ENCODE data around the gene TAX1BP3.

Gene TAX1BP3

GRCh38 chr17:3679531-3680126, 11.3 kb upstream of the TAX1BP3 start:
- H3K36me3 ChIP-seq (ENCODE audit: insufficient read depth, low read length), result peaks cover 5% of the 10 kb centered on the region; the same call in 1 of the 2 replicates
- H4K20me1 ChIP-seq (ENCODE audit: insufficient read depth, low read length, poor library complexity, severe bottlenecking), result no peaks in the 10 kb centered on the region
- H3K9me2 ChIP-seq (replicated peaks; ENCODE audit: low read depth, low read length), result no peaks in the 10 kb centered on the region
- H3K9ac ChIP-seq (ENCODE audit: low read depth, low read length, poor library complexity, severe bottlenecking), result no peak overlapping the region
- no peaks in the 10 kb centered on the region for H3F3A ChIP-seq (ENCODE audit: low read depth)
- no peak for TF ChIP-seq EZH2phosphoT487 (IDR thresholded peaks at IDR 0.05; ENCODE audit: borderline replicate concordance)
- TF ChIP-seq CTCF (conservative IDR thresholded peaks at IDR 0.05; ENCODE audit: low read length), result no peak
- H3K4me2 ChIP-seq (ENCODE audit: low read depth, low read length, poor library complexity, severe bottlenecking), result no peak overlapping the region
- no peaks in the 10 kb centered on the region for H3K4me1 ChIP-seq (ENCODE audit: insufficient read depth, low read length, poor library complexity, severe bottlenecking)
- no peak overlapping the region for H3K4me3 ChIP-seq (ENCODE audit: low read length, poor library complexity, severe bottlenecking)
- H3K79me2 ChIP-seq (ENCODE audit: insufficient read depth, low read length), result no peaks in the 10 kb centered on the region
- no peak overlapping the region for H2AFZ ChIP-seq (ENCODE audit: low read length)
- H3K27me3 ChIP-seq (ENCODE audit: insufficient read depth, low read length, poor library complexity, severe bottlenecking), result no peaks in the 10 kb centered on the region
- no peaks in the 10 kb centered on the region for H3K9me3 ChIP-seq (ENCODE audit: insufficient read depth, low read depth, low read length)

GRCh38 chr17:3678821-3679530, 10.6 kb upstream of the TAX1BP3 start:
- Histone ChIP-seq H3K79me2 (ENCODE audit: insufficient read depth, low read length) (no peaks in the 10 kb centered on the region), H3K9ac (ENCODE audit: low read depth, low read length, poor library complexity, severe bottlenecking) (no peak overlapping the region), H3K9me3 (ENCODE audit: insufficient read depth, low read depth, low read length) (no peaks in the 10 kb centered on the region), H3K4me2 (ENCODE audit: low read depth, low read length, poor library complexity, severe bottlenecking) (no peak overlapping the region), H3F3A (ENCODE audit: low read depth) (no peaks in the 10 kb centered on the region), H3K27me3 (ENCODE audit: insufficient read depth, low read length, poor library complexity, severe bottlenecking) (no peaks in the 10 kb centered on the region), H4K20me1 (ENCODE audit: insufficient read depth, low read length, poor library complexity, severe bottlenecking) (no peaks in the 10 kb centered on the region), H2AFZ (ENCODE audit: low read length) (no peak overlapping the region), H3K36me3 (ENCODE audit: insufficient read depth, low read length) (peaks cover 5% of the 10 kb centered on the region; the same call in 1 of the 2 replicates), H3K4me3 (ENCODE audit: low read length, poor library complexity, severe bottlenecking) (no peak overlapping the region), H3K4me1 (ENCODE audit: insufficient read depth, low read length, poor library complexity, severe bottlenecking) (no peaks in the 10 kb centered on the region), H3K9me2 (replicated peaks; ENCODE audit: low read depth, low read length) (no peaks in the 10 kb centered on the region)
- TF ChIP-seq EZH2phosphoT487 (IDR thresholded peaks at IDR 0.05; ENCODE audit: borderline replicate concordance) (no peak), CTCF (conservative IDR thresholded peaks at IDR 0.05; ENCODE audit: low read length) (no peak)

- H2AFZ ChIP-seq (ENCODE audit: low read length), result no peak overlapping the region
Measured at GRCh38 chr17:3678095-3678820, 9.9 kb upstream of the TAX1BP3 start.

More at GRCh38 chr17:3678095-3678820, 9.9 kb upstream of the TAX1BP3 start:
- H3K4me3 ChIP-seq (ENCODE audit: low read length, poor library complexity, severe bottlenecking), result no peak overlapping the region
- no peaks in the 10 kb centered on the region for H3K9me2 ChIP-seq (replicated peaks; ENCODE audit: low read depth, low read length)
- no peaks in the 10 kb centered on the region for H3K9me3 ChIP-seq (ENCODE audit: insufficient read depth, low read depth, low read length)
- H3F3A ChIP-seq (ENCODE audit: low read depth), result no peaks in the 10 kb centered on the region
- H3K9ac ChIP-seq (ENCODE audit: low read depth, low read length, poor library complexity, severe bottlenecking), result no peak overlapping the region
- H4K20me1 ChIP-seq (ENCODE audit: insufficient read depth, low read length, poor library complexity, severe bottlenecking), result no peaks in the 10 kb centered on the region
- H3K36me3 ChIP-seq (ENCODE audit: insufficient read depth, low read length), result peaks cover 5% of the 10 kb centered on the region; the same call in 1 of the 2 replicates
- no peak overlapping the region for H3K4me2 ChIP-seq (ENCODE audit: low read depth, low read length, poor library complexity, severe bottlenecking)
- no peak for TF ChIP-seq CTCF (conservative IDR thresholded peaks at IDR 0.05; ENCODE audit: low read length)
- no peaks in the 10 kb centered on the region for H3K27me3 ChIP-seq (ENCODE audit: insufficient read depth, low read length, poor library complexity, severe bottlenecking)
- no peaks in the 10 kb centered on the region for H3K4me1 ChIP-seq (ENCODE audit: insufficient read depth, low read length, poor library complexity, severe bottlenecking)
- no peaks in the 10 kb centered on the region for H3K79me2 ChIP-seq (ENCODE audit: insufficient read depth, low read length)

Data from Loucy (cell line).